ENCODE results near the gene GPD2. TPM values are rescaled to one million over a fixed set of nuclear protein-coding genes. Genes with fewer than 3 reads are reported as not detected.

The GPD2 gene
- polyA plus RNA-seq, 1 donor from 2014 or later: 3.5 TPM

GRCh38 chr2:156576005-156576404 is 139.8 kb downstream of the GPD2 start:
- H3K79me2 ChIP-seq (replicated peaks; ENCODE audit: insufficient read depth, low read length): no peaks in the 10 kb centered on the region
- no peaks in the 10 kb centered on the region for H3K27me3 ChIP-seq (ENCODE audit: insufficient read depth, low read depth, low read length)
- no peak overlapping the region for H3K27ac ChIP-seq (ENCODE audit: low read length)
- H2AFZ ChIP-seq (ENCODE audit: low read depth, low read length): no peak overlapping the region
- H4K20me1 ChIP-seq (ENCODE audit: insufficient read depth): no peaks in the 10 kb centered on the region
- H3K9me3 ChIP-seq (ENCODE audit: low read length): no peaks in the 10 kb centered on the region
- H3K4me3 ChIP-seq (ENCODE audit: low read length): no peak overlapping the region
- H3K36me3 ChIP-seq (ENCODE audit: insufficient read depth, low read length): no peaks in the 10 kb centered on the region
- no peak overlapping the region for H3K9ac ChIP-seq (ENCODE audit: low read length)
- H3K9me2 ChIP-seq (ENCODE audit: insufficient read depth, low read length): no peaks in the 10 kb centered on the region
- no peak overlapping the region for H3K4me2 ChIP-seq (ENCODE audit: low read length)
- no peaks in the 10 kb centered on the region for H3F3A ChIP-seq (ENCODE audit: insufficient read depth, low read length, poor library complexity, severe bottlenecking)
- no peak for TF ChIP-seq TAF1 (IDR thresholded peaks at IDR 0.05; ENCODE audit: low read depth)
- TF ChIP-seq SMC3 (conservative IDR thresholded peaks at IDR 0.05; ENCODE audit: poor library complexity): no peak
- no peak for TF ChIP-seq CTCF (IDR thresholded peaks at IDR 0.05; ENCODE audit: poor library complexity, severe bottlenecking)
- TF ChIP-seq, protein P1, sequence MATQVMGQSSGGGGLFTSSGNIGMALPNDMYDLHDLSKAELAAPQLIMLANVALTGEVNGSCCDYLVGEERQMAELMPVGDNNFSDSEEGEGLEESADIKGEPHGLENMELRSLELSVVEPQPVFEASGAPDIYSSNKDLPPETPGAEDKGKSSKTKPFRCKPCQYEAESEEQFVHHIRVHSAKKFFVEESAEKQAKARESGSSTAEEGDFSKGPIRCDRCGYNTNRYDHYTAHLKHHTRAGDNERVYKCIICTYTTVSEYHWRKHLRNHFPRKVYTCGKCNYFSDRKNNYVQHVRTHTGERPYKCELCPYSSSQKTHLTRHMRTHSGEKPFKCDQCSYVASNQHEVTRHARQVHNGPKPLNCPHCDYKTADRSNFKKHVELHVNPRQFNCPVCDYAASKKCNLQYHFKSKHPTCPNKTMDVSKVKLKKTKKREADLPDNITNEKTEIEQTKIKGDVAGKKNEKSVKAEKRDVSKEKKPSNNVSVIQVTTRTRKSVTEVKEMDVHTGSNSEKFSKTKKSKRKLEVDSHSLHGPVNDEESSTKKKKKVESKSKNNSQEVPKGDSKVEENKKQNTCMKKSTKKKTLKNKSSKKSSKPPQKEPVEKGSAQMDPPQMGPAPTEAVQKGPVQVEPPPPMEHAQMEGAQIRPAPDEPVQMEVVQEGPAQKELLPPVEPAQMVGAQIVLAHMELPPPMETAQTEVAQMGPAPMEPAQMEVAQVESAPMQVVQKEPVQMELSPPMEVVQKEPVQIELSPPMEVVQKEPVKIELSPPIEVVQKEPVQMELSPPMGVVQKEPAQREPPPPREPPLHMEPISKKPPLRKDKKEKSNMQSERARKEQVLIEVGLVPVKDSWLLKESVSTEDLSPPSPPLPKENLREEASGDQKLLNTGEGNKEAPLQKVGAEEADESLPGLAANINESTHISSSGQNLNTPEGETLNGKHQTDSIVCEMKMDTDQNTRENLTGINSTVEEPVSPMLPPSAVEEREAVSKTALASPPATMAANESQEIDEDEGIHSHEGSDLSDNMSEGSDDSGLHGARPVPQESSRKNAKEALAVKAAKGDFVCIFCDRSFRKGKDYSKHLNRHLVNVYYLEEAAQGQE (IDR thresholded peaks at IDR 0.05; ENCODE audit: borderline replicate concordance): no peak
- TF ChIP-seq EZH2 (IDR thresholded peaks at IDR 0.05; ENCODE audit: borderline replicate concordance, insufficient read depth, low read length, poor library complexity, severe bottlenecking): no peak
- no peak for TF ChIP-seq MXI1 (conservative IDR thresholded peaks at IDR 0.05; ENCODE audit: poor library complexity, severe bottlenecking)
- no peak for TF ChIP-seq RAD21 (conservative IDR thresholded peaks at IDR 0.05)
- no peak for TF ChIP-seq EP300 (conservative IDR thresholded peaks at IDR 0.05; ENCODE audit: poor library complexity, severe bottlenecking)
- TF ChIP-seq POLR2AphosphoS5 (IDR thresholded peaks at IDR 0.05): no peak

GRCh38 chr2:156580501-156580900 is 144.3 kb downstream of the GPD2 start:
- H3K4me3 ChIP-seq (ENCODE audit: low read length): no peak overlapping the region
- H3K9me2 ChIP-seq (ENCODE audit: insufficient read depth, low read length): no peaks in the 10 kb centered on the region
- no peaks in the 10 kb centered on the region for H3K9me3 ChIP-seq (ENCODE audit: low read length)
- no peak overlapping the region for H3K27ac ChIP-seq (ENCODE audit: low read length)
- no peaks in the 10 kb centered on the region for H3F3A ChIP-seq (ENCODE audit: insufficient read depth, low read length, poor library complexity, severe bottlenecking)
- no peaks in the 10 kb centered on the region for H3K27me3 ChIP-seq (ENCODE audit: insufficient read depth, low read depth, low read length)
- H3K4me2 ChIP-seq (ENCODE audit: low read length): no peak overlapping the region
- H3K9ac ChIP-seq (ENCODE audit: low read length): no peak overlapping the region
- H3K36me3 ChIP-seq (ENCODE audit: insufficient read depth, low read length): no peaks in the 10 kb centered on the region
- TF ChIP-seq POLR2AphosphoS5 (IDR thresholded peaks at IDR 0.05): no peak
- no peaks in the 10 kb centered on the region for H3K79me2 ChIP-seq (replicated peaks; ENCODE audit: insufficient read depth, low read length)
- no peaks in the 10 kb centered on the region for H4K20me1 ChIP-seq (ENCODE audit: insufficient read depth)
- no peak overlapping the region for H2AFZ ChIP-seq (ENCODE audit: low read depth, low read length)

- no peaks in the 10 kb centered on the region for H3K9me3 ChIP-seq (ENCODE audit: low read length)
- no peaks in the 10 kb centered on the region for H3K36me3 ChIP-seq (ENCODE audit: insufficient read depth, low read length)
- no peaks in the 10 kb centered on the region for H4K20me1 ChIP-seq (ENCODE audit: insufficient read depth)
- H3F3A ChIP-seq (ENCODE audit: insufficient read depth, low read length, poor library complexity, severe bottlenecking): no peaks in the 10 kb centered on the region
- H3K4me2 ChIP-seq (ENCODE audit: low read length): no peak overlapping the region
- H3K27ac ChIP-seq (ENCODE audit: low read length): no peak overlapping the region
- H3K4me3 ChIP-seq (ENCODE audit: low read length): no peak overlapping the region
- no peaks in the 10 kb centered on the region for H3K79me2 ChIP-seq (replicated peaks; ENCODE audit: insufficient read depth, low read length)
- H3K27me3 ChIP-seq (ENCODE audit: insufficient read depth, low read depth, low read length): no peaks in the 10 kb centered on the region
- TF ChIP-seq MXI1 (conservative IDR thresholded peaks at IDR 0.05; ENCODE audit: poor library complexity, severe bottlenecking): no peak
- TF ChIP-seq SMC3 (conservative IDR thresholded peaks at IDR 0.05; ENCODE audit: poor library complexity): no peak
- TF ChIP-seq, protein P1 (IDR thresholded peaks at IDR 0.05; ENCODE audit: borderline replicate concordance): no peak
- no peak for TF ChIP-seq RAD21 (conservative IDR thresholded peaks at IDR 0.05)
- no peak overlapping the region for H3K9ac ChIP-seq (ENCODE audit: low read length)
- H3K9me2 ChIP-seq (ENCODE audit: insufficient read depth, low read length): no peaks in the 10 kb centered on the region
- H2AFZ ChIP-seq (ENCODE audit: low read depth, low read length): no peak overlapping the region
These were observed 145.1 kb downstream of the GPD2 start for GRCh38 chr2:156581280-156581679.
